Heart right ventricle (tissue), 16 donors: Measurements from ENCODE around the gene BEST4. TPM values are rescaled to one million over a fixed set of nuclear protein-coding genes. Genes with fewer than 3 reads are reported as not detected.
A peak's percentile ranks its signal among the peaks of the same experiment; 100 is the strongest.
"Not testable (repeated sequence)": the region's sequence is repeated elsewhere in the genome, so short reads cannot be mapped to it uniquely, and the experiment has no call there.

Source experiments
- ATAC-seq, 8 donors: fragments of 200-7000 bp; cut with Tn5 transposase; one replicate each; pipeline ENCODE4 v1.9.1; 2020; ENCODE audit warnings: mild to moderate bottlenecking in 8 of 8, moderate library complexity in 8 of 8, moderate number of reproducible peaks in 1 of 8
- DNase-seq, 2 donors: peaks; one replicate each; pipeline ENCODE4 v3.0.0-alpha.2; 2020
- H3K27ac ChIP-seq, 10 donors: fragments of 200-600 bp; sonication (generic) in 2 of 10; one replicate each; pipeline versions ENCODE4 v1.5.0 to v1.8.0; 2020 to 2022; ENCODE audit warnings: mild to moderate bottlenecking in 3 of 10
- H3K27me3 ChIP-seq, 7 donors: fragments of 200-600 bp; one replicate each; pipeline ENCODE4 v1.8.0; 2021 to 2022; ENCODE audit warnings: mild to moderate bottlenecking in 2 of 7
- H3K36me3 ChIP-seq, 9 donors: fragments of 200-600 bp; sonication (generic) in 1 of 9; one replicate each; pipeline versions ENCODE4 v1.5.0 to v1.8.0; 2020 to 2022; ENCODE audit warnings: mild to moderate bottlenecking in 2 of 9
- H3K4me1 ChIP-seq, 9 donors: fragments of 200-600 bp; sonication (generic) in 1 of 9; one replicate each; pipeline versions ENCODE4 v1.5.0 to v1.8.0; 2020 to 2022; ENCODE audit warnings: mild to moderate bottlenecking in 4 of 9
- H3K4me3 ChIP-seq, 10 donors: fragments of 200-600 bp; sonication (generic) in 2 of 10; one replicate each; pipeline versions ENCODE4 v1.5.0 to v1.8.0; 2020 to 2022; ENCODE audit warnings: mild to moderate bottlenecking in 7 of 10, moderate library complexity in 2 of 10
- H3K9me3 ChIP-seq, 11 donors: fragments of 200-600 bp in 10 of 11; sonication (generic) in 2 of 11; one replicate each; pipeline versions ENCODE4 v1.5.0 to v1.8.0; 2013 to 2022; ENCODE audit warnings: mild to moderate bottlenecking in 2 of 11, control low read depth in 1 of 11, moderate library complexity in 1 of 11
- WGBS, 2 donors: extraction: QIAGEN DNeasy Blood & Tissue Kit; methylation state at CpG; one replicate each; pipeline ENCODE4 v1.1.7; 2013; ENCODE audit warnings: inconsistent platforms in 1 of 2; 5-methylcytosine and 5-hydroxymethylcytosine counted together
- intact Hi-C, 10 donors: fragments of 100-400 bp; cut with DNase I; formaldehyde crosslinking; loops; one replicate each; pipeline versions ENCODE4 v1.11.1 to v1.14.2; 2022
- polyA plus RNA-seq, 2 donors: library from polyadenylated mRNA; stranded (reverse); fragments of 200-250 nt; gene quantifications; one replicate each; pipeline ENCODE4 v1.2.3, GENCODE V29; 2013
- total RNA-seq, 10 donors: library from RNA; stranded (reverse); fragmentation: NEBNext Ultra II Directional in 3 of 10; extraction: Animal tissue kit (Norgen Biotek cat#: 25700) in 3 of 10; gene quantifications; one replicate each; pipeline versions ENCODE4 v1.2.1 to v1.2.4, GENCODE V29; 2021 to 2023
- TF ChIP-seq, protein P1 (sequence below), 9 donors: fragments of 200-600 bp; sonication (generic) in 2 of 9; IDR thresholded peaks; one replicate each; pipeline versions ENCODE4 v1.5.0 to v1.8.0; 2021 to 2022; ENCODE audit warnings: antibody characterized with exemption in 9 of 9, mild to moderate bottlenecking in 5 of 9, moderate library complexity in 1 of 9
- donor health status: Arrhythmogenic right ventricular cardiomyopathy.
- donor health status: ischemic (EF 13 %, LVEDD 7.1; RV severe dilation, severe dysfunction).
- donor health status: healthy with polysubstance abuse.
- donor health status: DM: no; HTN: yes; CAD: no.
- donor health status: DM: no; HTN: no; CAD: no.
- donor health status: ischemic (EF 25% LVEDD 6.9; RV normal size, moderate dysfunction).
- donor health status: ischemic (EF 25% LVEDD 5.7; RV mildly dilated, moderate dysfunction).
- donor health status: healthy.
- donor health status: DM: yes; HTN: yes; CAD: no.
- donor health status: Ischemic cardiomyopathy.
- donor health status: ischemic (EF 35%, LVEDD 5.7; RV mildly dilated, moderate dysfunction).
- donor health status: nonischemic (EF 11% LVEDD 7.7; RV severe dilation, severe dysfunction).
- donor health status: DM: yes; HTN: yes; CAD: no.
- donor health status: PGD.
- donor health status: ischemic (EF 29% LVEDD 5.4; RV normal size, mild dysfunction).
- donor health status: nonischemic (EF 23%, LVEDD 6.1; RV moderate dilation, normal function).

Gene BEST4
- total and polyA plus RNA-seq, 12 donors: 0.07 to 0.44 (median 0.16) TPM; not detected in 5

DNA sequence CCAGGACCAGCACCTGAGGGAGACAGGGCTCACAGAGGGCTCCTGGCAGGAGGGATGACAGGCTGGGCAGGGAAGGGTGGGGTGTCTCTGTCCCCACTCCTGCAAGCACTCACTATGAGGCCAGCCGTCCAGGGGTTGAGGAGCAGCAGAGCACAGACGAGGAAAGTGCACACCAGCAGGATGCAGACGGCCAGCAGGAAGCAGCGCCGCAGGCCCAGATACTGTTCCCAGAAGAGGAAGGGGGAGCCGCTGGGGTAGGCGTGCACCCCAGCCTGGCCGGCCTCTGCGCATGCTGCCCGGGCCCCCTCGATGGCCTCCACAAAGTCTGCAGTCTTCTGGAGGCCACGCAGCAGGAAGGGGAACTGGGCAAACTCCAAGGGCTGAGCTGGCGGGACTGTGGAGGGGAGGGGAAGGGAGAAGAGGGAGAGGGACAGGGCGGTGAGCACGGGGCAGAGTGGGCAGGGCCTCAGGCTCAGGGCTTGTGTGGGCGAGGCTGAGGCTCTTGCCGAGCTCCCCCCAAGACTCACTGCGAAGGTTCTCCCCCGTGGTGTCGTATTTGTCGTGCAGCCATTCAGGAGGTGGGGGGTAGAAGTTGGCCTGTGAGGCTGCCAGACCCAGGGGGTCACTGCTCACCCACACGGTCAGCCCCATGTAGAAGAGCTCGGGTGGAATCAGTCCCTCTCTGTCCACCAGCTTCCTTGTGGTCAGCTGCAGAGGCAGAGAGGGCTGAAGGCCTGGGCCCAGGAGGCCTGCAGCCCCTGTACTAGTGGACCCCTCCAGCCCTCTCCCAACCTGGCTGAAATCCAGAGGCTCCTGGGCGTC, 38.6 kb upstream of the BEST4 start:
- no peaks in the 10 kb centered on the region for H3K9me3 ChIP-seq
- DNase-seq (peak; percentile 66 to 77), ATAC-seq (peak; percentile 65 to 93 (median 85))
- peak overlapping the region in 4 of 10 donors; percentile 17 to 37 (median 25) for H3K4me3 ChIP-seq
- H3K27me3 ChIP-seq: no peaks in the 10 kb centered on the region
- H3K4me1 ChIP-seq: peaks cover 0 to 29% (median 10%) of the 10 kb centered on the region in 9 donors
- intact Hi-C loops: loop anchor here in 1 of 10 donors (5.0 kb wide), 1 partner anchor 39 kb away; the partner anchor contains the start of gene BEST4
- 52 to 55% methylated on average over 24 of the region's 24 CpGs for WGBS, 2 donors
- TF ChIP-seq, protein P1, sequence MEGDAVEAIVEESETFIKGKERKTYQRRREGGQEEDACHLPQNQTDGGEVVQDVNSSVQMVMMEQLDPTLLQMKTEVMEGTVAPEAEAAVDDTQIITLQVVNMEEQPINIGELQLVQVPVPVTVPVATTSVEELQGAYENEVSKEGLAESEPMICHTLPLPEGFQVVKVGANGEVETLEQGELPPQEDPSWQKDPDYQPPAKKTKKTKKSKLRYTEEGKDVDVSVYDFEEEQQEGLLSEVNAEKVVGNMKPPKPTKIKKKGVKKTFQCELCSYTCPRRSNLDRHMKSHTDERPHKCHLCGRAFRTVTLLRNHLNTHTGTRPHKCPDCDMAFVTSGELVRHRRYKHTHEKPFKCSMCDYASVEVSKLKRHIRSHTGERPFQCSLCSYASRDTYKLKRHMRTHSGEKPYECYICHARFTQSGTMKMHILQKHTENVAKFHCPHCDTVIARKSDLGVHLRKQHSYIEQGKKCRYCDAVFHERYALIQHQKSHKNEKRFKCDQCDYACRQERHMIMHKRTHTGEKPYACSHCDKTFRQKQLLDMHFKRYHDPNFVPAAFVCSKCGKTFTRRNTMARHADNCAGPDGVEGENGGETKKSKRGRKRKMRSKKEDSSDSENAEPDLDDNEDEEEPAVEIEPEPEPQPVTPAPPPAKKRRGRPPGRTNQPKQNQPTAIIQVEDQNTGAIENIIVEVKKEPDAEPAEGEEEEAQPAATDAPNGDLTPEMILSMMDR (IDR thresholded peaks at IDR 0.05): no peak
- peak overlapping the region in 9 of 10 donors; percentile 39 to 79 (median 53) for H3K27ac ChIP-seq
- no peaks in the 10 kb centered on the region for H3K36me3 ChIP-seq

DNA sequence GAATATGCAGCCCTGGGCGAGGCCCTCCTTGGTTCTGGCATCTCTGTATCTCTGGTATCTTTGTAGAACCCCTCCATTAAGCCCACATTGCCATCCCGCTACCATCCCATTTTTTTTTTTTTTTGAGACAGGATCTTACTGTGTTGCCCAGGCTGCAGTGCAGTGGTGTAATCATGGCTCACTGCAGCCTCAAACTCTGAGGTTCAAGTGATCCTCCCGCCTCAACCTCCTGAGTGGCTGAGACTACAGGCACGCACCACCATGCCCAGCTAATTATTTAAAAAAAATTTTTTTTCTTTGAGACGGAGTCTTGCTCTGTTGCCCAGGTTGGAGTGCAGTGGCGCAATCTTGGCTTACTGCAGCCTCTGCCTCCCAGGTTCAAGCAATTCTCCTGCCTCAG, 36.4 kb upstream of the BEST4 start:
- WGBS, 2 donors: 97% methylated on average over 6 of the region's 6 CpGs

DNA sequence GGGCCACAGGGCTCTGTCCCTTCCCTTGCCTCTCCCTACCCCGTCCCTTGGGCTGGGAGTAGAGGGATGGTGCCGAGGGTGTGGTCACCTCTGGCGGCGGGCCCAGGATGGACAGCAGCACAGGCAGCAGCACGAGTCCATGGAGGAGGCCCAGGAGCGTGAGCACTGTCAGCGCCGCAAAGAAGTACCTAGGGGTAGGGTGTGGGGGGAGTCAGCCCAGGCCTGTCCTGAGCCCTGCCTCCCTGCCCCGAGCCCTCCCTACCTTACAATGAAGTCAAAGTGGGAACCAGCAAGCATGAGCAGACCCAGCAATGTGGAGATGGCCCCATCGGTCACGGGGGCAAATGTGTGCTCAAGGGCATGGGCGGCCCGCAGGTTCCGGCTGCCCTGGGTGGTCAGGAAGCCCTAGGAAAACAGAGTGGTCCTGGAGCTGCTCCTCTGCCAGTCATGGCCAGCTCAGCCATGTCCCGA, 35.0 kb upstream of the BEST4 start:
- ATAC-seq (no peak), DNase-seq (peak in 1 of 2 donors; percentile 14)
- peaks cover 7 to 49% (median 22%) of the 10 kb centered on the region in 9 donors for H3K4me1 ChIP-seq
- H3K9me3 ChIP-seq: no peaks in the 10 kb centered on the region
- 81 to 82% methylated on average over 15 of the region's 15 CpGs for WGBS, 2 donors
- no peak overlapping the region for H3K27ac ChIP-seq
- H3K36me3 ChIP-seq: no peaks in the 10 kb centered on the region
- intact Hi-C loops: loop anchor here in 2 of 10 donors (5.0 kb wide), 2 partner anchors 36 to 479 kb away; partner anchors contain the start of gene BEST4 (in 1 of the 2)
- TF ChIP-seq, protein P1 (IDR thresholded peaks at IDR 0.05): no peak
- no peaks in the 10 kb centered on the region for H3K27me3 ChIP-seq
- H3K4me3 ChIP-seq: no peak overlapping the region

More for the DNA sequence above, 36.4 kb upstream of the BEST4 start:
- H3K27ac ChIP-seq, H3K36me3 ChIP-seq, ATAC-seq, H3K9me3 ChIP-seq, H3K4me3 ChIP-seq, H3K27me3 ChIP-seq, DNase-seq: not testable (repeated sequence)
- intact Hi-C loops: loop anchor here in 2 of 10 donors (5.0 kb wide), 2 partner anchors 37 to 478 kb away; partner anchors contain the start of gene BEST4 (in 1 of the 2)
- peaks cover 7 to 39% (median 16%) of the 10 kb centered on the region in 9 donors for H3K4me1 ChIP-seq

DNA sequence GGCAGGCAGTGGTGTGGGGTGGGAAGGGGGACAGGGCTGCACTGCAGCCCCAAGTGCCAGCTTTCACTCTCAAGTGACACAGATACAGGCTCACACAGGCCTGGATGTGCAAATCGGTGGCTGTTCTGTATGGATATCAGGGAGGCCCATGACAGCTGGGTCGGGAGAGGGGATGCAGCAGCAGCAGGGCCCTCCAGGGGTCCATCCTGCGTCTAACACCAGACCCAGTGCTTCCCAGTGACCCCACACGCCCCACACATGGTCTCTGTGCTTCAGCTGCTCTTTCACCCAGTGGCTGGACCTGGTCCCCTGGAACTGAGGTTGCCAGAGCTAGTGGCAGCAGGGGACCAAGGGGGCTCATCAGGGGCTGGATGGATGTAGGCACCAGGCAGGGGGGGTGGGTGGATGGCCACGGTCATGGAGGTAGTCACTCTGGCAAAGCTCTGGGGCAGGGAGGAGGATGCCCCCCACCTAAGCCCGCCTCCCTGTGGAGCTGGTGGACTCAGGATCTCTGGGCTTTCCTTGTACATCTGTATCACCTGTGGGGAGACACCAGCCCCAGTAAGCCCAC, 34.2 kb upstream of the BEST4 start:
- TF ChIP-seq, protein P1 (IDR thresholded peaks at IDR 0.05): no peak
- intact Hi-C loops: loop anchor here in 2 of 10 donors (5.0 kb wide), 2 partner anchors 35 to 480 kb away; partner anchors contain the start of gene BEST4 (in 1 of the 2)
- H3K27me3 ChIP-seq: no peaks in the 10 kb centered on the region
- no peaks in the 10 kb centered on the region for H3K9me3 ChIP-seq
- no peak for ATAC-seq
- H3K4me3 ChIP-seq: no peak overlapping the region
- no peaks in the 10 kb centered on the region for H3K36me3 ChIP-seq
- H3K27ac ChIP-seq: no peak overlapping the region
- peak in 1 of 2 donors; percentile 11 for DNase-seq
- WGBS, 2 donors: 88 to 90% methylated on average over 6 of the region's 6 CpGs
- H3K4me1 ChIP-seq: peaks cover 7 to 48% (median 22%) of the 10 kb centered on the region in 9 donors
